ENCODE measurements around the gene CDX1.

Gene CDX1

GRCh38 chr5:150123542-150123941 lies 43.0 kb upstream of the CDX1 start:
- H3K36me3 ChIP-seq (ENCODE audit: control insufficient read depth, insufficient read depth, low read length), result peaks cover 89% of the 10 kb centered on the region
- no peak overlapping the region for H3K27ac ChIP-seq (ENCODE audit: low read depth, low read length, severe bottlenecking)
- WGBS, 2 experiments (ENCODE audit: insufficient coverage in 2 of 2), result 100% methylated on average over 4 of the region's 4 CpGs; no CpG with 5 or more reads in 1 of the 2 experiments
- no peak overlapping the region for H3K4me3 ChIP-seq (ENCODE audit: extremely low read depth, insufficient read depth, low read length, poor library complexity, severe bottlenecking)
- no peaks in the 10 kb centered on the region for H3K4me1 ChIP-seq (ENCODE audit: control insufficient read depth, insufficient read depth, low read length, poor library complexity, severe bottlenecking)
- H3K9me3 ChIP-seq (ENCODE audit: control insufficient read depth, low read length), result no peaks in the 10 kb centered on the region

GRCh38 chr5:150124111-150124557 lies 42.4 kb upstream of the CDX1 start:
- Histone ChIP-seq H3K27ac (ENCODE audit: low read depth, low read length, severe bottlenecking) (no peak overlapping the region), H3K36me3 (ENCODE audit: control insufficient read depth, insufficient read depth, low read length) (peaks cover 89% of the 10 kb centered on the region), H3K4me1 (ENCODE audit: control insufficient read depth, insufficient read depth, low read length, poor library complexity, severe bottlenecking) (no peaks in the 10 kb centered on the region), H3K4me3 (ENCODE audit: extremely low read depth, insufficient read depth, low read length, poor library complexity, severe bottlenecking) (no peak overlapping the region), H3K9me3 (ENCODE audit: control insufficient read depth, low read length) (no peaks in the 10 kb centered on the region)
- 89 to 93% methylated on average over 11 of the region's 11 CpGs for WGBS, 2 experiments (ENCODE audit: insufficient coverage in 2 of 2)

GRCh38 chr5:150124596-150124995 lies 42.0 kb upstream of the CDX1 start:
- peaks cover 89% of the 10 kb centered on the region for H3K36me3 ChIP-seq (ENCODE audit: control insufficient read depth, insufficient read depth, low read length)
- H3K9me3 ChIP-seq (ENCODE audit: control insufficient read depth, low read length), result no peaks in the 10 kb centered on the region
- WGBS, 2 experiments (ENCODE audit: insufficient coverage in 2 of 2), result 83 to 100% methylated on average over 3 to 5 of the region's 8 CpGs

GRCh38 chr5:150125334-150125733 lies 41.2 kb upstream of the CDX1 start:
- Histone ChIP-seq H3K36me3 (ENCODE audit: control insufficient read depth, insufficient read depth, low read length) (peaks cover 87% of the 10 kb centered on the region), H3K27ac (ENCODE audit: low read depth, low read length, severe bottlenecking) (no peak overlapping the region), H3K4me3 (ENCODE audit: extremely low read depth, insufficient read depth, low read length, poor library complexity, severe bottlenecking) (no peak overlapping the region), H3K4me1 (ENCODE audit: control insufficient read depth, insufficient read depth, low read length, poor library complexity, severe bottlenecking) (no peaks in the 10 kb centered on the region), H3K9me3 (ENCODE audit: control insufficient read depth, low read length) (no peaks in the 10 kb centered on the region)
- 96 to 97% methylated on average over 10 of the region's 10 CpGs for WGBS, 2 experiments (ENCODE audit: insufficient coverage in 2 of 2)

More at GRCh38 chr5:150124596-150124995, 42.0 kb upstream of the CDX1 start:
- H3K4me1 ChIP-seq (ENCODE audit: control insufficient read depth, insufficient read depth, low read length, poor library complexity, severe bottlenecking), result no peaks in the 10 kb centered on the region
- H3K27ac ChIP-seq (ENCODE audit: low read depth, low read length, severe bottlenecking), result no peak overlapping the region
- no peak overlapping the region for H3K4me3 ChIP-seq (ENCODE audit: extremely low read depth, insufficient read depth, low read length, poor library complexity, severe bottlenecking)

- Histone ChIP-seq H3K4me1 (ENCODE audit: control insufficient read depth, insufficient read depth, low read length, poor library complexity, severe bottlenecking) (peaks cover 4% of the 10 kb centered on the region), H3K36me3 (ENCODE audit: control insufficient read depth, insufficient read depth, low read length) (peaks cover 80% of the 10 kb centered on the region), H3K27ac (ENCODE audit: low read depth, low read length, severe bottlenecking) (no peak overlapping the region), H3K4me3 (ENCODE audit: extremely low read depth, insufficient read depth, low read length, poor library complexity, severe bottlenecking) (no peak overlapping the region), H3K9me3 (ENCODE audit: control insufficient read depth, low read length) (no peaks in the 10 kb centered on the region)
- 93 to 95% methylated on average over 9 to 10 of the region's 10 CpGs for WGBS, 2 experiments (ENCODE audit: insufficient coverage in 2 of 2)
These were observed 40.2 kb upstream of the CDX1 start for GRCh38 chr5:150126199-150126920.

- Histone ChIP-seq H3K4me3 (ENCODE audit: extremely low read depth, insufficient read depth, low read length, poor library complexity, severe bottlenecking) (no peak overlapping the region), H3K27ac (ENCODE audit: low read depth, low read length, severe bottlenecking) (no peak overlapping the region), H3K4me1 (ENCODE audit: control insufficient read depth, insufficient read depth, low read length, poor library complexity, severe bottlenecking) (peaks cover 4% of the 10 kb centered on the region), H3K9me3 (ENCODE audit: control insufficient read depth, low read length) (no peaks in the 10 kb centered on the region), H3K36me3 (ENCODE audit: control insufficient read depth, insufficient read depth, low read length) (peaks cover 80% of the 10 kb centered on the region)
- WGBS, 2 experiments (ENCODE audit: insufficient coverage in 2 of 2), result 97 to 100% methylated on average over 1 to 4 of the region's 6 CpGs
These were observed 39.7 kb upstream of the CDX1 start for GRCh38 chr5:150126921-150127265.

- Histone ChIP-seq H3K4me3 (ENCODE audit: extremely low read depth, insufficient read depth, low read length, poor library complexity, severe bottlenecking) (no peak overlapping the region), H3K36me3 (ENCODE audit: control insufficient read depth, insufficient read depth, low read length) (peaks cover 81% of the 10 kb centered on the region), H3K27ac (ENCODE audit: low read depth, low read length, severe bottlenecking) (no peak overlapping the region), H3K4me1 (ENCODE audit: control insufficient read depth, insufficient read depth, low read length, poor library complexity, severe bottlenecking) (peaks cover 6% of the 10 kb centered on the region), H3K9me3 (ENCODE audit: control insufficient read depth, low read length) (no peaks in the 10 kb centered on the region)
- WGBS, 2 experiments (ENCODE audit: insufficient coverage in 2 of 2), result 87 to 89% methylated on average over 7 to 8 of the region's 8 CpGs
These were observed 37.1 kb upstream of the CDX1 start for GRCh38 chr5:150129454-150129812.

GRCh38 chr5:150129813-150130492 lies 36.6 kb upstream of the CDX1 start:
- peaks cover 10% of the 10 kb centered on the region for H3K4me1 ChIP-seq (ENCODE audit: control insufficient read depth, insufficient read depth, low read length, poor library complexity, severe bottlenecking)
- no peak overlapping the region for H3K4me3 ChIP-seq (ENCODE audit: extremely low read depth, insufficient read depth, low read length, poor library complexity, severe bottlenecking)
- H3K27ac ChIP-seq (ENCODE audit: low read depth, low read length, severe bottlenecking), result no peak overlapping the region
- H3K9me3 ChIP-seq (ENCODE audit: control insufficient read depth, low read length), result no peaks in the 10 kb centered on the region
- WGBS, 2 experiments (ENCODE audit: insufficient coverage in 2 of 2), result 60 to 68% methylated on average over 18 to 20 of the region's 25 CpGs
- H3K36me3 ChIP-seq (ENCODE audit: control insufficient read depth, insufficient read depth, low read length), result peaks cover 84% of the 10 kb centered on the region

GRCh38 chr5:150130493-150130922 lies 36.1 kb upstream of the CDX1 start:
- peaks cover 13% of the 10 kb centered on the region for H3K4me1 ChIP-seq (ENCODE audit: control insufficient read depth, insufficient read depth, low read length, poor library complexity, severe bottlenecking)
- no peak overlapping the region for H3K27ac ChIP-seq (ENCODE audit: low read depth, low read length, severe bottlenecking)
- H3K4me3 ChIP-seq (ENCODE audit: extremely low read depth, insufficient read depth, low read length, poor library complexity, severe bottlenecking), result no peak overlapping the region
- no peaks in the 10 kb centered on the region for H3K9me3 ChIP-seq (ENCODE audit: control insufficient read depth, low read length)
- 39 to 52% methylated on average over 7 to 8 of the region's 8 CpGs for WGBS, 2 experiments (ENCODE audit: insufficient coverage in 2 of 2)
- peaks cover 78% of the 10 kb centered on the region for H3K36me3 ChIP-seq (ENCODE audit: control insufficient read depth, insufficient read depth, low read length)

GRCh38 chr5:150131461-150131860 lies 35.1 kb upstream of the CDX1 start:
- Histone ChIP-seq H3K4me1 (ENCODE audit: control insufficient read depth, insufficient read depth, low read length, poor library complexity, severe bottlenecking) (peaks cover 22% of the 10 kb centered on the region), H3K4me3 (ENCODE audit: extremely low read depth, insufficient read depth, low read length, poor library complexity, severe bottlenecking) (no peak overlapping the region), H3K9me3 (ENCODE audit: control insufficient read depth, low read length) (no peaks in the 10 kb centered on the region), H3K36me3 (ENCODE audit: control insufficient read depth, insufficient read depth, low read length) (peaks cover 74% of the 10 kb centered on the region), H3K27ac (ENCODE audit: low read depth, low read length, severe bottlenecking) (no peak overlapping the region)
- 81 to 89% methylated on average over 1 to 4 of the region's 4 CpGs for WGBS, 2 experiments (ENCODE audit: insufficient coverage in 2 of 2)
